ENCODE results near the gene INTS4.
"Not testable (repeated sequence)": the region's sequence is repeated elsewhere in the genome, so short reads cannot be mapped to it uniquely, and the experiment has no call there.

GRCh38 chr11:77933596-77933995 is 60.9 kb downstream of the INTS4 start:
- not testable (repeated sequence) for TF ChIP-seq SETDB1 (IDR thresholded peaks at IDR 0.05; ENCODE audit: insufficient read length, low read length); ZBTB11 (tag by site-specific recombination; conservative IDR thresholded peaks at IDR 0.05; ENCODE audit: low read depth); HOXC10 (CRISPR knock-in tag; IDR thresholded peaks at IDR 0.05); ZNF16 (tag by site-specific recombination; IDR thresholded peaks at IDR 0.05; ENCODE audit: low read depth); ZFHX2 (tag by site-specific recombination; conservative IDR thresholded peaks at IDR 0.05); ZBTB44 (tag by site-specific recombination; IDR thresholded peaks at IDR 0.05)
- TF ChIP-seq, protein P1, sequence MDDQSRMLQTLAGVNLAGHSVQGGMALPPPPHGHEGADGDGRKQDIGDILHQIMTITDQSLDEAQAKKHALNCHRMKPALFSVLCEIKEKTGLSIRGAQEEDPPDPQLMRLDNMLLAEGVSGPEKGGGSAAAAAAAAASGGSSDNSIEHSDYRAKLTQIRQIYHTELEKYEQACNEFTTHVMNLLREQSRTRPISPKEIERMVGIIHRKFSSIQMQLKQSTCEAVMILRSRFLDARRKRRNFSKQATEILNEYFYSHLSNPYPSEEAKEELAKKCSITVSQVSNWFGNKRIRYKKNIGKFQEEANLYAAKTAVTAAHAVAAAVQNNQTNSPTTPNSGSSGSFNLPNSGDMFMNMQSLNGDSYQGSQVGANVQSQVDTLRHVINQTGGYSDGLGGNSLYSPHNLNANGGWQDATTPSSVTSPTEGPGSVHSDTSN (CRISPR knock-in tag; IDR thresholded peaks at IDR 0.05): not testable (repeated sequence)
